Activated T-cell treated with anti-CD3 and anti-CD28 coated beads for 4 hours (primary cell): ENCODE measurements around the gene LIMCH1.
"Not testable (repeated sequence)": the region's sequence is repeated elsewhere in the genome, so short reads cannot be mapped to it uniquely, and the experiment has no call there.

Source experiments
- DNase-seq: peaks from one replicate; pipeline ENCODE4 v3.0.0-alpha.2; 2020

LIMCH1 gene

GRCh38 chr4:41611124-41611838 lies 73.3 kb downstream of the LIMCH1 start:
- DNase-seq: no peak

GRCh38 chr4:41611881-41612871 lies 74.2 kb downstream of the LIMCH1 start:
- DNase-seq: no peak

- DNase-seq: no peak
These were observed 75.4 kb downstream of the LIMCH1 start for GRCh38 chr4:41613386-41613785.

- DNase-seq: no peak
These were observed 75.9 kb downstream of the LIMCH1 start for GRCh38 chr4:41613821-41614220.

GRCh38 chr4:41614519-41614918 lies 76.6 kb downstream of the LIMCH1 start:
- no peak for DNase-seq

- DNase-seq: no peak
These were observed 81.2 kb downstream of the LIMCH1 start for GRCh38 chr4:41619161-41619560.

- no peak for DNase-seq
These were observed 82.8 kb downstream of the LIMCH1 start for GRCh38 chr4:41620594-41621256.

- no peak for DNase-seq
These were observed 84.8 kb downstream of the LIMCH1 start for GRCh38 chr4:41622787-41623186.

GRCh38 chr4:41624765-41625164 lies 86.8 kb downstream of the LIMCH1 start:
- no peak for DNase-seq

GRCh38 chr4:41625531-41625930 lies 87.6 kb downstream of the LIMCH1 start:
- no peak for DNase-seq

GRCh38 chr4:41628936-41629335 lies 91.0 kb downstream of the LIMCH1 start:
- DNase-seq: no peak

GRCh38 chr4:41631523-41631922 lies 93.6 kb downstream of the LIMCH1 start:
- no peak for DNase-seq

- no peak for DNase-seq
These were observed 94.6 kb downstream of the LIMCH1 start for GRCh38 chr4:41632481-41633073.

GRCh38 chr4:41633321-41633720 lies 95.4 kb downstream of the LIMCH1 start:
- no peak for DNase-seq

GRCh38 chr4:41635441-41635840 lies 97.5 kb downstream of the LIMCH1 start:
- no peak for DNase-seq

- no peak for DNase-seq
These were observed 100.2 kb downstream of the LIMCH1 start for GRCh38 chr4:41638203-41638602.

- no peak for DNase-seq
These were observed 100.9 kb downstream of the LIMCH1 start for GRCh38 chr4:41638866-41639265.

- no peak for DNase-seq
These were observed 101.3 kb downstream of the LIMCH1 start for GRCh38 chr4:41639291-41639690.

GRCh38 chr4:41640906-41641305 lies 102.9 kb downstream of the LIMCH1 start:
- no peak for DNase-seq

- DNase-seq: not testable (repeated sequence)
These were observed 104.8 kb downstream of the LIMCH1 start for GRCh38 chr4:41642746-41643145.

- DNase-seq: no peak
These were observed 105.4 kb downstream of the LIMCH1 start for GRCh38 chr4:41643331-41643730.

- DNase-seq: no peak
These were observed 106.4 kb downstream of the LIMCH1 start for GRCh38 chr4:41644288-41644914.

- DNase-seq: no peak
These were observed 106.9 kb downstream of the LIMCH1 start for GRCh38 chr4:41644915-41645295.
